HG03521 (cell line): Measurements from ENCODE around the gene MGAT4C.
"Not testable (repeated sequence)": the region's sequence is repeated elsewhere in the genome, so short reads cannot be mapped to it uniquely, and the experiment has no call there.

Source experiments
- ATAC-seq: cut with Tn5 transposase; IDR thresholded peaks from one replicate; pipeline ENCODE4 v1.9.1; 2021; ENCODE audit warnings: mild to moderate bottlenecking, moderate library complexity; ENCODE audit not compliant: unreplicated experiment

Gene MGAT4C

GRCh38 chr12:86256163-86256562 lies at the start of gene MGAT4C:
Gene MGAT4C, minus strand, starts transcription at chr12:86256391.
- ATAC-seq = no peak

GRCh38 chr12:86296396-86296795 lies 40.2 kb upstream of the MGAT4C start:
- not testable (repeated sequence) for ATAC-seq

GRCh38 chr12:86293682-86294240 lies 37.6 kb upstream of the MGAT4C start:
- no peak for ATAC-seq

GRCh38 chr12:86292480-86292879 lies 36.3 kb upstream of the MGAT4C start:
- no peak for ATAC-seq

- ATAC-seq = no peak
Measured at GRCh38 chr12:86290615-86291014, 34.4 kb upstream of the MGAT4C start.

GRCh38 chr12:86286119-86286518 lies 29.9 kb upstream of the MGAT4C start:
- no peak for ATAC-seq

GRCh38 chr12:86283620-86284019 lies 27.4 kb upstream of the MGAT4C start:
- ATAC-seq = no peak

GRCh38 chr12:86275356-86275755 lies 19.2 kb upstream of the MGAT4C start:
- ATAC-seq = no peak

- ATAC-seq = no peak
Measured at GRCh38 chr12:86265329-86265695, 9.1 kb upstream of the MGAT4C start.

- ATAC-seq = no peak
Measured at GRCh38 chr12:86264451-86265328, 8.5 kb upstream of the MGAT4C start.

- ATAC-seq = no peak
Measured at GRCh38 chr12:86261578-86261977, 5.4 kb upstream of the MGAT4C start.

- no peak for ATAC-seq
Measured at GRCh38 chr12:86261142-86261541, 5.0 kb upstream of the MGAT4C start.

GRCh38 chr12:86260183-86260582 lies 4.0 kb upstream of the MGAT4C start:
- ATAC-seq = no peak

- ATAC-seq = no peak
Measured at GRCh38 chr12:86257134-86257533, 943 bp upstream of the MGAT4C start.

- no peak for ATAC-seq
Measured at GRCh38 chr12:86254399-86255107, 1.6 kb downstream of the MGAT4C start.

GRCh38 chr12:86249851-86250250 lies 6.3 kb downstream of the MGAT4C start:
- ATAC-seq = no peak

GRCh38 chr12:86249276-86249675 lies 6.9 kb downstream of the MGAT4C start:
- no peak for ATAC-seq

- ATAC-seq = no peak
Measured at GRCh38 chr12:86247871-86248270, 8.3 kb downstream of the MGAT4C start.

- ATAC-seq = no peak
Measured at GRCh38 chr12:86241600-86241999, 14.6 kb downstream of the MGAT4C start.

GRCh38 chr12:86234316-86234855 lies 21.8 kb downstream of the MGAT4C start:
- no peak for ATAC-seq

- ATAC-seq = no peak
Measured at GRCh38 chr12:86233126-86233525, 23.1 kb downstream of the MGAT4C start.
